Measurements from ENCODE around the gene DTX2. TPM values are rescaled to one million over a fixed set of nuclear protein-coding genes. Genes with fewer than 3 reads are reported as not detected.
"Not testable (repeated sequence)": the region's sequence is repeated elsewhere in the genome, so short reads cannot be mapped to it uniquely, and the experiment has no call there.

Gene DTX2
- 6.4 TPM for total RNA-seq

DNA sequence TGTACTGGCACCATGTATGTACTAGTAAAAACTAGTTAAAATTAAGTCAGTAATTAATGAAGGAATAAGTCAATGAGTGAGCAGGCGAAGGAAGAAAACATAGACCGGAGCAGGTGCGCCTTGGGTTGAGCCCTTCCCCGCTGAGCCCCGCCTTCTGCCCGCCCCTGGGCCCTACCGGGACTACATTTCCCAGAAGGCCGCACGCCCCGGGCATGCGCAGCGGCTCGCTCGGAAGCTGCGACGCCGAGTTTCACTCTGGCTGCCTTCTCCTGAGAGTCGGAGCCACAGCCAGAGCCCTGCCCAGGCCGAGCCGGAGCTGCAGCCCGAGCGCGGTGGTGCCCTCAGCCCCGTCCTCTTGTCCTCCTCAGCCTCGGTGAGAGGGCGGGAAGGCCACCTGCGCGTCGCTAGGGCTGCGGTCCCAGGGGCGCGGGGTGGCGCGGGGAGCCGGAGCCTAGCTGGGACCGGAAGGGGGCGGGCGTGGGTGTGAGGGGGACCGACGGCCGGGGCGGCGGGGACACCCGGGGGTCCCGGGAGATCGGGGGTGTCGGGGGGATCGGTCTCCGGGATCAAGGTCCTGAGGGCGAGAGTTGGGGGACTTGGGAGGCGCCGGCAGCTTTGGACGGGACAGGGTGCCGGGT lies at the start of gene DTX2:
TSS of gene DTX2 (plus strand) at position 246 of the 638 bp plus-strand sequence. CDS start 18,801 bp downstream, outside the sequence.
- not testable (repeated sequence) for H3K9me3 ChIP-seq (ENCODE audit: low read depth, low read length); H3K27me3 ChIP-seq (ENCODE audit: insufficient read depth, low read length); H3K4me1 ChIP-seq (ENCODE audit: insufficient read depth, low read length)
- H3K4me3 ChIP-seq (ENCODE audit: low read length): peak within 1 kb of the TSS; percentile 35

- H3K4me1 ChIP-seq (ENCODE audit: insufficient read depth, low read length): peaks cover 15% of the 10 kb centered on the region
- H3K4me3 ChIP-seq (ENCODE audit: low read length): no peak overlapping the region
- no peaks in the 10 kb centered on the region for H3K9me3 ChIP-seq (ENCODE audit: low read depth, low read length)
- no peaks in the 10 kb centered on the region for H3K27me3 ChIP-seq (ENCODE audit: insufficient read depth, low read length)
These were observed 49.3 kb upstream of the DTX2 start for GRCh38 chr7:76412249-76412648.

DNA sequence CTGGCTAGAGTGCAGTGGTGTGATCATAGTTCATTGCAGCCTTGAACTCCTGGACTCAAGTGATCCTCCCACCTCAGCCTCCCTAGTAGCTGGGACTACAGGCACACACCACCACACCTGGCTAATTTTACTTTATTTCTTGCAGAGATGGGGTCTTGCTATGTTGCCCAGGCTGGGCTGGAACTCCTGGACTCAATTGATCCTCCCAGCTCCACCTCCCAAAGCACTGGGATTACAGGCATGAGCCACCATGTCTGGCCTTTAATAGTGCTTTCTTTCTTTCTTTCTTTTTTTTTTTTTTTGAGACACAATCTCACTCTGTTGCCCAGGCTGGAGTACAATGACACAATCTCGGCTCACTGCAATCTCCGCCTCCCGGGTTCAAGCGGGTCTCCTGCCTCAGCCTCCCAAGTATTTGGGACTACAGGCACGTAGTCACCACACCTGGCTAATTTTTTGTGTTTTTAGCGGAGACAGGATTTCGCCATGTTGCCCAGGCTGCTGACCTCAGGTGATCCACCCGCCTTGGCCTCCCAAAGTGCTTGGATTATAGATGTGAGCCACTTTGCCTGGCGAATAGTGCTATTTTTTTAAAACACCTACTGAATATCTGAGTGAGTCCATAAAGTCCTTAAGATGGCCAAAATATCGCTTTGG lies 43.7 kb upstream of the DTX2 start:
- not testable (repeated sequence) for H3K9me3 ChIP-seq (ENCODE audit: low read depth, low read length); H3K27me3 ChIP-seq (ENCODE audit: insufficient read depth, low read length); H3K4me3 ChIP-seq (ENCODE audit: low read length)
- peaks cover 21% of the 10 kb centered on the region for H3K4me1 ChIP-seq (ENCODE audit: insufficient read depth, low read length)

- not testable (repeated sequence) for H3K27me3 ChIP-seq (ENCODE audit: insufficient read depth, low read length); H3K4me3 ChIP-seq (ENCODE audit: low read length); H3K9me3 ChIP-seq (ENCODE audit: low read depth, low read length)
- peaks cover 14% of the 10 kb centered on the region for H3K4me1 ChIP-seq (ENCODE audit: insufficient read depth, low read length)
These were observed 40.4 kb upstream of the DTX2 start for GRCh38 chr7:76421097-76421496.

- no peaks in the 10 kb centered on the region for H3K27me3 ChIP-seq (ENCODE audit: insufficient read depth, low read length)
- no peak overlapping the region for H3K4me3 ChIP-seq (ENCODE audit: low read length)
- H3K9me3 ChIP-seq (ENCODE audit: low read depth, low read length): no peaks in the 10 kb centered on the region
- peaks cover 19% of the 10 kb centered on the region for H3K4me1 ChIP-seq (ENCODE audit: insufficient read depth, low read length)
These were observed 37.7 kb upstream of the DTX2 start for GRCh38 chr7:76423666-76424412.

GRCh38 chr7:76424413-76425111 lies 36.9 kb upstream of the DTX2 start, which contains the start of gene ZP3:
TSS of gene ZP3 (plus strand) at chr7:76424950. CDS start at chr7:76424965, 15 bp downstream.
- Histone ChIP-seq H3K4me3 (ENCODE audit: low read length) (no peak within 1 kb of the TSS), H3K4me1 (ENCODE audit: insufficient read depth, low read length) (peaks cover 12% of the 10 kb centered on the region), H3K27me3 (ENCODE audit: insufficient read depth, low read length) (no peaks in the 10 kb centered on the region), H3K9me3 (ENCODE audit: low read depth, low read length) (no peaks in the 10 kb centered on the region)

DNA sequence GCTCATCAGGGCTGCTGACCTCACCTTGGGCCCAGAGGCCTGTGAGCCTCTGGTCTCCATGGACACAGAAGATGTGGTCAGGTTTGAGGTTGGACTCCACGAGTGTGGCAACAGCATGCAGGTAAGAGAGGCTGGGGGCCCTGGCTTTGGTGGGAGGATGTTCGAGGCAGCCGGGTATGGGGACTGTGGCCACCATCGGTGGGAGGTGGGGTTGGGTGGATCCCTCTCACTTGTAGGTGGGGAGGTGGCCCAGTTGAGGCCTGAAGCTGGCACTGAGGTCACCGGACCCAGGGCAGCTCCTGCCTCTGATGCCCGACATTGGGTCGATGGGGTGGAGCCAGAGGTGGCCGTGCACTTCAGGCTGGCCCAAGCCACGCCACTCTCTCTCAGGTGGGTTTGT lies 36.4 kb upstream of the DTX2 start:
- peaks cover 8% of the 10 kb centered on the region for H3K4me1 ChIP-seq (ENCODE audit: insufficient read depth, low read length)
- no peaks in the 10 kb centered on the region for H3K27me3 ChIP-seq (ENCODE audit: insufficient read depth, low read length)
- no peaks in the 10 kb centered on the region for H3K9me3 ChIP-seq (ENCODE audit: low read depth, low read length)
- H3K4me3 ChIP-seq (ENCODE audit: low read length): no peak overlapping the region

DNA sequence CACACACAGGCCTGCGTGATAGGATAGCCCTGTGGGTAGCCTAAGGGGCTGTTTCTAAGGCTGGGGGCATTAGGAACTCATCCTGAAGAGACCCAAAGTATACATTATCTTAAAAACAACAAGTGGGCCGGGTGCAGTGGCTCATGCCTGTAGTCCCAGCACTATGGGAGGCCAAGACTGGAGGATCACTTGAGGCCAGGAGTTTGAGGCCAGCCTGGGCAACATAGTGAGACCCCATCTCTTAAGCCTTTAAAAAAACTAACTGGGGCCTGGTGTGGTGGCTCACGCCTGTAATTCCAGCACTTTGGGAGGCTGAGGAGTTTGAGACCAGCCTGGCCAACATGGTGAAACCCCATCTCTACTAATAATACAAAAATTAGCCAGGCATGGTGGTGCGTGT lies 36.0 kb upstream of the DTX2 start:
- not testable (repeated sequence) for H3K9me3 ChIP-seq (ENCODE audit: low read depth, low read length); H3K4me1 ChIP-seq (ENCODE audit: insufficient read depth, low read length); H3K4me3 ChIP-seq (ENCODE audit: low read length); H3K27me3 ChIP-seq (ENCODE audit: insufficient read depth, low read length)

DNA sequence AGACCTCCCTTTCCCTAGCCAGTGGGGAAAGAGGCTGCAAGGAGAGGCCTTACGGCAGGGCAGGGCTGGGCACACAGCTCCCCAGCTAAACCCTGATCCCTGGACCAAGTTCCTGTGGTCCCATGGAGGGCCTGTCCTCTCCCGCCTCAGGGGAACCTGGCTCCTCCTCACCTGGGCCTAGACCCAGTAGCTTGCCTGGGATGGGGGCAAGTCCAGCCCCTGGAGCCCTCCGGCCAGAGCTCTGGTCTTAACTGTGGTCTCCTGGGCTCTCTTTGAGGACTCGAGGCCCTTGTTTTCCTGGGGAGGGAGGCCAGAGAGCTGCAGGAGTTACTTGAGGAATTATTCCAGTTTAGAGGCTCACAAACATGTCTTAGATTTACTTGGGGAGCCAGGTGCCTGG lies 35.3 kb upstream of the DTX2 start:
- Histone ChIP-seq H3K27me3 (ENCODE audit: insufficient read depth, low read length) (no peaks in the 10 kb centered on the region), H3K4me3 (ENCODE audit: low read length) (no peak overlapping the region), H3K9me3 (ENCODE audit: low read depth, low read length) (no peaks in the 10 kb centered on the region), H3K4me1 (ENCODE audit: insufficient read depth, low read length) (peaks cover 7% of the 10 kb centered on the region)

DNA sequence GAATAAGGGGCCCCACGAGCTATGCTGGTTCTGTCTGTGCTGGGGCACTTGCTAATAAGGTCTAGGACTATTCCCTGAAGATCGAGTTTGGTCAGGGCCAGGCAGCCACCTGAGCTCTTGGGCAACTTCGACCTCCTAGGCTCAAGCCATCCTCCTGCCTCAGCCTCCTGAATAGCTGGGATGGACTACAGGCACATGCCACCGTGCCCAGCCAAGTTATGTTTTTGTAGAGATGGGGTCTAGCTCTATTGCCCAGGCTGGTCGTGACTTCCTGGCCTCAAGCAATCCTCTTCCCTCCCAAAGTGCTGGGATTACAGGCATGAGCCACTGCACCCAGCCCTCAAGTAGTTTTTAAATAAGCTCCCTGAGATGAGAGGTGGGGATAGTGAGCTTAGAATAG lies 33.9 kb upstream of the DTX2 start:
- Histone ChIP-seq H3K4me3 (ENCODE audit: low read length) (no peak overlapping the region), H3K27me3 (ENCODE audit: insufficient read depth, low read length) (no peaks in the 10 kb centered on the region), H3K4me1 (ENCODE audit: insufficient read depth, low read length) (peaks cover 7% of the 10 kb centered on the region), H3K9me3 (ENCODE audit: low read depth, low read length) (no peaks in the 10 kb centered on the region)

GRCh38 chr7:76428149-76428823 lies 33.2 kb upstream of the DTX2 start:
- no peak overlapping the region for H3K4me3 ChIP-seq (ENCODE audit: low read length)
- H3K4me1 ChIP-seq (ENCODE audit: insufficient read depth, low read length): peaks cover 7% of the 10 kb centered on the region

GRCh38 chr7:76428868-76429805 lies 32.4 kb upstream of the DTX2 start:
- H3K4me1 ChIP-seq (ENCODE audit: insufficient read depth, low read length): peaks cover 7% of the 10 kb centered on the region
- no peak overlapping the region for H3K4me3 ChIP-seq (ENCODE audit: low read length)
- no peaks in the 10 kb centered on the region for H3K9me3 ChIP-seq (ENCODE audit: low read depth, low read length)
- H3K27me3 ChIP-seq (ENCODE audit: insufficient read depth, low read length): no peaks in the 10 kb centered on the region

More at GRCh38 chr7:76428149-76428823, 33.2 kb upstream of the DTX2 start:
- Histone ChIP-seq H3K27me3 (ENCODE audit: insufficient read depth, low read length) (no peaks in the 10 kb centered on the region), H3K9me3 (ENCODE audit: low read depth, low read length) (no peaks in the 10 kb centered on the region)

DNA sequence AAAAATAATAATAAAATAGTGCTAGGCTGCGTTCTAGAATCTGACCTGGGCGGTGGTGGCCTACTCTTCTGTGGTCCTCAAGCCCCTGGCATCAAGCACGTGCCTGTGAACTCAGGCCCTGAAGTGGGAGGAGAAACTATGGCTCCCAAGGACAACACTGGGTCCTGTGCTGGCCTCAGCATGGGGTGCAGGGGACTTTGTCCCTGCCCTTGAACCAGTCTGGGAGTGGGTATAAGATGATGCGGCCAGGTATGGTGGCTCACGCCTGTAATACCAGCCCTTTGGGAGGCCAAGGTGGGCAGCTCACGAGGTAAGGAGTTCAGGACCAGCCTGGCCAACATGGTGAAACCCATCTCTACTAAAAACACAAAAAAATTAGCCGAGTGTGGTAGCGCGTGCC lies 31.3 kb upstream of the DTX2 start:
- peaks cover 7% of the 10 kb centered on the region for H3K4me1 ChIP-seq (ENCODE audit: insufficient read depth, low read length)

GRCh38 chr7:76430836-76431235 lies 30.7 kb upstream of the DTX2 start:
- Histone ChIP-seq H3K27me3 (ENCODE audit: insufficient read depth, low read length) (no peaks in the 10 kb centered on the region), H3K4me3 (ENCODE audit: low read length) (no peak overlapping the region), H3K9me3 (ENCODE audit: low read depth, low read length) (no peaks in the 10 kb centered on the region), H3K4me1 (ENCODE audit: insufficient read depth, low read length) (peaks cover 7% of the 10 kb centered on the region)

More for the DNA sequence above, 31.3 kb upstream of the DTX2 start:
- Histone ChIP-seq H3K4me3 (ENCODE audit: low read length) (no peak overlapping the region), H3K9me3 (ENCODE audit: low read depth, low read length) (no peaks in the 10 kb centered on the region), H3K27me3 (ENCODE audit: insufficient read depth, low read length) (no peaks in the 10 kb centered on the region)
